Hepatocyte (in vitro differentiated cells): ENCODE data around the gene HOXC6. TPM values are rescaled to one million over a fixed set of nuclear protein-coding genes. Genes with fewer than 3 reads are reported as not detected.

Experiments
- DNase-seq: peaks from one replicate; pipeline ENCODE4 v3.0.0-alpha.2; 2016; ENCODE audit warnings: low spot score
- H2AFZ ChIP-seq: fragments of 200-600 bp; sonication (generic); 2 replicates; pipeline ENCODE4 v1.6.0; 2016; ENCODE audit warnings: antibody characterized with exemption, mild to moderate bottlenecking
- H3K27ac ChIP-seq: fragments of 200-600 bp; sonication (generic); 2 replicates; pipeline ENCODE4 v1.5.1; 2016; ENCODE audit warnings: mild to moderate bottlenecking
- H3K27me3 ChIP-seq: fragments of 200-600 bp; sonication (generic); 2 replicates; pipeline ENCODE4 v1.6.1; 2016
- H3K36me3 ChIP-seq: fragments of 200-600 bp; sonication (generic); replicated peaks from 2 replicates; pipeline ENCODE4 v1.5.1; 2016; ENCODE audit warnings: low read depth; ENCODE audit not compliant: insufficient read depth
- H3K4me1 ChIP-seq: fragments of 200-600 bp; sonication (generic); 2 replicates; pipeline ENCODE4 v1.5.1; 2016; ENCODE audit warnings: mild to moderate bottlenecking, moderate library complexity; ENCODE audit not compliant: insufficient read depth
- H3K4me2 ChIP-seq: fragments of 200-600 bp; sonication (generic); 2 replicates; pipeline ENCODE4 v1.6.0; 2016
- H3K4me3 ChIP-seq: fragments of 200-600 bp; sonication (generic); 2 replicates; pipeline ENCODE4 v1.5.1; 2016; ENCODE audit warnings: mild to moderate bottlenecking
- H3K79me2 ChIP-seq: fragments of 200-600 bp; sonication (generic); 2 replicates; pipeline ENCODE4 v1.6.0; 2017; ENCODE audit warnings: mild to moderate bottlenecking
- H3K9me2 ChIP-seq: fragments of 200-600 bp; sonication (generic); replicated peaks from 2 replicates; pipeline ENCODE4 v1.6.0; 2017; ENCODE audit warnings: mild to moderate bottlenecking; ENCODE audit not compliant: insufficient read depth
- H3K9me3 ChIP-seq: fragments of 200-600 bp; sonication (generic); 2 replicates; pipeline ENCODE4 v1.5.1; 2016; ENCODE audit warnings: low read depth, mild to moderate bottlenecking
- H4K20me1 ChIP-seq: fragments of 200-600 bp; sonication (generic); 2 replicates; pipeline ENCODE4 v1.6.0; 2016; ENCODE audit warnings: mild to moderate bottlenecking; ENCODE audit not compliant: insufficient read depth, poor library complexity, severe bottlenecking
- EZH2 ChIP-seq: fragments of 200-600 bp; sonication (generic); IDR thresholded peaks from 2 replicates; pipeline ENCODE4 v1.6.1; 2016; ENCODE audit warnings: antibody characterized with exemption, mild to moderate bottlenecking, borderline replicate concordance
- EZH2phosphoT487 ChIP-seq: fragments of 200-600 bp; sonication (generic); IDR thresholded peaks from one replicate; pipeline ENCODE4 v1.6.1; 2018; ENCODE audit warnings: antibody characterized with exemption, mild to moderate bottlenecking, low read depth, moderate library complexity; ENCODE audit not compliant: unreplicated experiment, severe bottlenecking
- WGBS: methylation state at CpG from one replicate; pipeline ENCODE4 v1.1.6; 2016; ENCODE audit warnings: low lambda C conversion rate; ENCODE audit errors: missing lambda C conversion rate; 5-methylcytosine and 5-hydroxymethylcytosine counted together
- polyA plus RNA-seq: library from polyadenylated mRNA; unstranded; fragments of >200 nt; fragmentation: Nextera tagmentation; extraction: Ambion mirVana; gene quantifications from 2 replicates; pipeline ENCODE4 v1.2.1, GENCODE V29; 2016
- total RNA-seq: library from RNA; depleted of rRNA; stranded (reverse); fragments of >200 nt; gene quantifications from 2 replicates; pipeline ENCODE4 v1.2.3, GENCODE V29; 2014
- TF ChIP-seq, protein P1 (sequence below): fragments of 200-600 bp; sonication (generic); IDR thresholded peaks from 2 replicates; pipeline ENCODE4 v1.5.1; 2016; ENCODE audit warnings: antibody characterized with exemption, mild to moderate bottlenecking; ENCODE audit not compliant: poor library complexity

The HOXC6 gene
- total and polyA plus RNA-seq, 2 experiments from 2014 or later = 4.5 to 11.1 TPM

DNA sequence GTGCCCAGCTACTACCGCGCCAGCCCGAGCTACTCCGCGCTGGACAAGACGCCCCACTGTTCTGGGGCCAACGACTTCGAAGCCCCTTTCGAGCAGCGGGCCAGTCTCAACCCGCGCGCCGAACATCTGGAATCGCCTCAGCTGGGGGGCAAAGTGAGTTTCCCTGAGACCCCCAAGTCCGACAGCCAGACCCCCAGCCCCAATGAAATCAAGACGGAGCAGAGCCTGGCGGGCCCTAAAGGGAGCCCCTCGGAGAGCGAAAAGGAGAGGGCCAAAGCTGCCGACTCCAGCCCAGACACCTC, 42.6 kb upstream of the HOXC6 start:
- H3K4me3 ChIP-seq = no peak overlapping the region
- 24% methylated on average over 21 of the region's 21 CpGs for WGBS

DNA sequence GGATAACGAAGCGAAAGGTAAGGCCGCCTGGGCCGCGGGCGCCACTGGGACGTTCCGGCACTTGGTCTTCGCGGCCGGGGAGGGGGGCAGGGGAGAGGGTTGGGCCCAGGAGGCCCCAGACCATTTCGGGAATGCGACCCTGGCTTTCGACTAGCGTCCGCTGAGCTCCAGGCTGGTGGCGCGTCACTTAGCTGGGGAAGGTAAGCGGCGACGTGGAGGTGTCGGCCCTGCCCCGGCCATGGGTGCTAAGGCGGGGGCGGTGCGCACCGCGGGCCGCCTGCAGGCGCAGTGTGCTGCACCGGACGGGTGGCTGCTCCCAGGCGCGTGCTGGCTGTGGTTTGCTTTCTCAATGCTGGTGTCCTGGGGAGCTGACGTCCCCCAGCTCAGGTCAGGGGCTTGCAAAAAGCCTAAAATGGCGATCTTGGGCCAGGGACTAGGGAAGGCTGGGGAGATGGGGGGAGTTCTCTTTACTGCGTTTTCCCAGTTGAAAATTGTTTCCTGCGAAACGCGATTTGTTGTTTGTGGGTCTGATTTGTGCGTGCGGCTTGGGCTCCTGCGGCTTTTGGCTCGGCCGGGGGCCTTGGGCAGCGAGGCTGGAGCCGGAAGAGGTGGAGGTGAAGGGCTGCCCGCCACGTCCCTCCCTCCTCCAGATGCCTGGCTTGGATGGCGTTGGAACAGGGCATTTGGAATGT, 42.1 kb upstream of the HOXC6 start:
- no peak for DNase-seq
- Histone ChIP-seq H4K20me1 (no peaks in the 10 kb centered on the region), H3K4me2 (peak overlapping the region; percentile 81), H3K27me3 (peaks cover 94% of the 10 kb centered on the region), H2AFZ (peak overlapping the region; percentile 74), H3K9me3 (no peaks in the 10 kb centered on the region), H3K36me3 (no peaks in the 10 kb centered on the region), H3K4me3 (no peak overlapping the region), H3K27ac (no peak overlapping the region), H3K79me2 (no peaks in the 10 kb centered on the region), H3K9me2 (no peaks in the 10 kb centered on the region), H3K4me1 (peaks cover 14% of the 10 kb centered on the region)
- 7% methylated on average over 40 of the region's 50 CpGs for WGBS
- TF ChIP-seq EZH2 = peak; percentile 98
- TF ChIP-seq EZH2phosphoT487 = peak; percentile 63
- TF ChIP-seq, protein P1, sequence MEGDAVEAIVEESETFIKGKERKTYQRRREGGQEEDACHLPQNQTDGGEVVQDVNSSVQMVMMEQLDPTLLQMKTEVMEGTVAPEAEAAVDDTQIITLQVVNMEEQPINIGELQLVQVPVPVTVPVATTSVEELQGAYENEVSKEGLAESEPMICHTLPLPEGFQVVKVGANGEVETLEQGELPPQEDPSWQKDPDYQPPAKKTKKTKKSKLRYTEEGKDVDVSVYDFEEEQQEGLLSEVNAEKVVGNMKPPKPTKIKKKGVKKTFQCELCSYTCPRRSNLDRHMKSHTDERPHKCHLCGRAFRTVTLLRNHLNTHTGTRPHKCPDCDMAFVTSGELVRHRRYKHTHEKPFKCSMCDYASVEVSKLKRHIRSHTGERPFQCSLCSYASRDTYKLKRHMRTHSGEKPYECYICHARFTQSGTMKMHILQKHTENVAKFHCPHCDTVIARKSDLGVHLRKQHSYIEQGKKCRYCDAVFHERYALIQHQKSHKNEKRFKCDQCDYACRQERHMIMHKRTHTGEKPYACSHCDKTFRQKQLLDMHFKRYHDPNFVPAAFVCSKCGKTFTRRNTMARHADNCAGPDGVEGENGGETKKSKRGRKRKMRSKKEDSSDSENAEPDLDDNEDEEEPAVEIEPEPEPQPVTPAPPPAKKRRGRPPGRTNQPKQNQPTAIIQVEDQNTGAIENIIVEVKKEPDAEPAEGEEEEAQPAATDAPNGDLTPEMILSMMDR = no peak

More for the DNA sequence above, 42.6 kb upstream of the HOXC6 start:
- H3K27ac ChIP-seq = no peak overlapping the region
- TF ChIP-seq, protein P1 = no peak
- H3K36me3 ChIP-seq = no peaks in the 10 kb centered on the region
- H3K27me3 ChIP-seq = peaks cover 94% of the 10 kb centered on the region
- no peaks in the 10 kb centered on the region for H4K20me1 ChIP-seq
- peak overlapping the region; percentile 81 for H3K4me2 ChIP-seq
- H3K9me3 ChIP-seq = no peaks in the 10 kb centered on the region
- DNase-seq = no peak
- H3K79me2 ChIP-seq = no peaks in the 10 kb centered on the region
- H3K4me1 ChIP-seq = peaks cover 14% of the 10 kb centered on the region
- H2AFZ ChIP-seq = peak overlapping the region; percentile 74
- no peaks in the 10 kb centered on the region for H3K9me2 ChIP-seq

DNA sequence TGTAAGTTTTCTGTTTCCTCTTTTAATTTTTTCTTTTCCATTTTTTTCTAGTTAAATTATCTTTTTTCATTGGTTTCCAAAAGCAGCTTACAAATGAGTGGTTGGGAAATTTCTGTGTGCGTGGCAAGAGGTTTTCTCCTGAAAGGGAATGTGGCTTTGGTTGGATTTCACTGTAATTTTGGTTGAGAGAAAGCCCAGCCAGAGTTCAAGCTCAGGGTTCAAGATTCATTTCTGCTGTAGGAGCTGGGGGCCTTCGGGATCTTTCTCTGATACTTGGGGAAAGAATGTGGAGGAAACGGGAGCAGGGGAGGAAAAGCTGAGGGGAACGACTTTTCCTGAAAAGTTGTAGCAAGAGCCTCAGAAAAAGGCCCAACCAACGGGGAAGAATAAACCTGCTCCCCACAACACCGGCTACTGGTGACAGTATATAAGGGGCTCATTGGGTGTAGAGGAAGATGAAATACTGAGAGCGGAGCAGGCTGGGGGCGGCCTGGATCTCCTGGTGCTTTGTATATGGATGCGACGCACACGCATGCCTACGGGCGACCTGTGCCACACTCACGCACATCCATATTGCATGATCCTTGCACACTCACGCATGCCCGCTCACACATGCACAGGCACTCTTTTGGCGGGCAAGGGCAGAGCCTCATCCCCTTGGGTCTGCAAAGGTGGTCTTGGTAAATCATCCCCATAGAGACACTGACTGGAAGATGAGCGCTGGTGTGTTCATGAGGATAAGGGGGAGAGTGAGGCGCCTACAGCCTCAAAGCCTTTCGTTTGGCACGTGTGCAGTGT, 41.4 kb upstream of the HOXC6 start:
- Histone ChIP-seq H3K27ac (no peak overlapping the region), H4K20me1 (no peaks in the 10 kb centered on the region), H3K4me1 (peaks cover 14% of the 10 kb centered on the region), H3K27me3 (peaks cover 94% of the 10 kb centered on the region), H3K79me2 (no peaks in the 10 kb centered on the region), H3K4me2 (peak overlapping the region; percentile 81), H3K9me3 (no peaks in the 10 kb centered on the region), H3K4me3 (no peak overlapping the region), H3K9me2 (no peaks in the 10 kb centered on the region), H2AFZ (no peak overlapping the region), H3K36me3 (no peaks in the 10 kb centered on the region)
- no peak for DNase-seq
- TF ChIP-seq EZH2 (no peak), EZH2phosphoT487 (no peak)
- TF ChIP-seq, protein P1 = no peak
- WGBS = 51% methylated on average over 21 of the region's 21 CpGs
